Stimulated activated CD4-positive, alpha-beta T cell treated with anti-CD3 and anti-CD28 coated beads, TNF-alpha, amount 100 ng/mL, for 48 hours (primary cell): Measurements from ENCODE around the gene CHRNB2.
"Not testable (repeated sequence)": the region's sequence is repeated elsewhere in the genome, so short reads cannot be mapped to it uniquely, and the experiment has no call there.

Source experiments
- DNase-seq, 3 donors: peaks; one replicate each; pipeline ENCODE4 v3.0.0-alpha.2; 2020; ENCODE audit warnings: low read depth in 3 of 3

The CHRNB2 gene, protein sequence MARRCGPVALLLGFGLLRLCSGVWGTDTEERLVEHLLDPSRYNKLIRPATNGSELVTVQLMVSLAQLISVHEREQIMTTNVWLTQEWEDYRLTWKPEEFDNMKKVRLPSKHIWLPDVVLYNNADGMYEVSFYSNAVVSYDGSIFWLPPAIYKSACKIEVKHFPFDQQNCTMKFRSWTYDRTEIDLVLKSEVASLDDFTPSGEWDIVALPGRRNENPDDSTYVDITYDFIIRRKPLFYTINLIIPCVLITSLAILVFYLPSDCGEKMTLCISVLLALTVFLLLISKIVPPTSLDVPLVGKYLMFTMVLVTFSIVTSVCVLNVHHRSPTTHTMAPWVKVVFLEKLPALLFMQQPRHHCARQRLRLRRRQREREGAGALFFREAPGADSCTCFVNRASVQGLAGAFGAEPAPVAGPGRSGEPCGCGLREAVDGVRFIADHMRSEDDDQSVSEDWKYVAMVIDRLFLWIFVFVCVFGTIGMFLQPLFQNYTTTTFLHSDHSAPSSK

GRCh38 chr1:154567386-154568156 lies at the start of gene CHRNB2:
CHRNB2 (plus strand) TSS chr1:154567778; CDS start chr1:154568045, 267 bp downstream.
- peak; percentile 42 to 53 (median 53) for DNase-seq

GRCh38 chr1:154519591-154519991 lies 48.0 kb upstream of the CHRNB2 start:
- DNase-seq, result no peak

DNA sequence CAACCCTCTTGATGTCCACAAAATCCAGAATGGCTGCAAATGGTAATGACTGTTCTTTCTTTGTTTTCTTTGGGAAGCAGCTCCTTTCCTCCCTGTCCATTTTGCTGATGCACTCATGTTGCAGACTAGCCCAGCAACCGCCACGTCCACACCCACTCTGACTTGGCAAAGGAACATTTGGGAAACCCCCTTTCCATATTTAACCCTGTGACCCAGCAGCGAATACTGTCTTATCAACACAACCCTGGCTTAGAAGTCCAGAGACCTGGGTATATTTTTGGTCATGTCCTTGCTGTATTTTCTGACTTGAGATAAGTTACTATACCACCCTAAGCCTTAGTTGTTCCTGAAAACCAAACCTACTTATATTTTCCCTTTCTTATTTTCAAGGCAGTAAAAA lies 47.2 kb upstream of the CHRNB2 start:
- no peak for DNase-seq

DNA sequence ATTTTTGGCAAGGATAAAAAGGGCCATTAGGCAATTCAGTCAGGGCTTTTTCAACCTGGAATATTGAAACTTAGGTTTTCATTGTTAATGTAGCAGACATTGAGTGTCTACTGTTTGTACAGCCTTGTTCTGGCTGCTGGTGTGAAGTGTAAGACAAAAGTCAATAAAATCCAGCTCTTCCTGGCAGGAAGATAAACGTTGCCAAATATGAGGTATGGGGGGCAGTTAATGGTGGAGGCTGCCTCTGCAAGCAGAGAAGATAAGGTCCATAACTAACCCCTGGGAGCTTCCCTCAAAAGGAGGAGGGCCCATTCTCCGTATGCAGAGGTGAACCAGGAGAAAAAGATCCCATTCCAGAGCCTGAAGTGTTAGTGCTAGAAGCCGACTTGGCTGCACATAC lies 45.9 kb upstream of the CHRNB2 start:
- DNase-seq, result no peak

DNA sequence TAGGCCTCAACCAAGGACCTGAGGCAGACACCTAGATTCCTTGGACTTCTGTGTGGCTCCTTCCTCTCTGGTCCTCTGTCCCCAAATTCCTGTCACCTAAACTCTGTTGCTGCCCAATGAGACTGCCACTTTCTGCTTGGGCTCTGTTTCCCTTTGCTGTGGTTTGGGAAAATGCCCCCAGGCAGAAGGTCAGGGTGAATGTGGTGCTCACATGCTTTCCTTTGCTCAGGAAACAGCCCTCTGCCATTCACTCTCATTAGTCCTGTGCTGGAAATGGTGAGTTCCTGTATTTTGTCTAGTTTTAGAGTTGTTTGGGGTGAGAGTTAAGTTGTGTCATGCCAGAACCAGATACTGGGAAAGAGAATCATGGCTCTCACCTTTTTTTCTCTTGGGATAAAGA lies 42.7 kb upstream of the CHRNB2 start:
- DNase-seq, result no peak

DNA sequence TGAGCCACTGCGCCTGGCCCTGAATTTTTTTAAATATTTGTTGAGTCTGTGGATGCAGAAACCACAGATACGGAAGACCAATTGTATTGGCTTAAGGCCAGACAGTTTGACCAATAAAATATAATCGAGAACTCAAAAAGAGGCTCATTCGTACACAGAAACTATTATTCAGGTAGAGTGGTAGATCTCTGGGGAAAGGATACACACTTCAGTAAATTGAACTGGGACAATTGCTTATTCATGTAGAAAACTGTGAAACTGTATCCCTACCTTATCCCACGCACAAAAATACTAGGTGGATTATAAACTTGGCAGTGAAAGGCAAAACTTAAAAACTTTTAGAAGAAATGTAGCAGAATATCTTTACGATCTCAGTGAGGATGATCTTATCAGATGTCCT lies 40.4 kb upstream of the CHRNB2 start:
- no peak for DNase-seq

- DNase-seq, result no peak
Measured at GRCh38 chr1:154529308-154529707, 38.3 kb upstream of the CHRNB2 start.

- DNase-seq, result not testable (repeated sequence)
Measured at GRCh38 chr1:154531950-154532349, 35.6 kb upstream of the CHRNB2 start.

- DNase-seq, result no peak
Measured at GRCh38 chr1:154533952-154534844, 33.4 kb upstream of the CHRNB2 start.

DNA sequence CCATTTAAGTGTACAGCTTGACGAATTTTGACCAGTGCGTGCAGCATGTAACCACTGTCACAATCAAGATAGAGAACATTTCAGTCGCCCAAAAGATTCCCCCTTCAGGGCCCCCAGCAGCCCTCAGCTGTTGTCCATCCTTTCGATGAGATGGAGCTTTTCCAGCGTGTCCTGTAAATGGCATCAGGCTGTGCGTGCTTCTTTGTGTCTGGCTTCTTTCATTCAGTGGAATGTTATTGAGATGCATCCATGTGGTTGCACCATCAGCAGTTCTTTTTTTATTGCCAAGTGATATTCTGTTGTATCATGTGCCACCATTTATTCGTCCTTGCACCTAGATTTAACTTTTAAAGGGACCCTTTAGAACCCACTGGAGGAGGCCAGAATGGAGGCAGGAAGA lies 31.0 kb upstream of the CHRNB2 start:
- no peak for DNase-seq

DNA sequence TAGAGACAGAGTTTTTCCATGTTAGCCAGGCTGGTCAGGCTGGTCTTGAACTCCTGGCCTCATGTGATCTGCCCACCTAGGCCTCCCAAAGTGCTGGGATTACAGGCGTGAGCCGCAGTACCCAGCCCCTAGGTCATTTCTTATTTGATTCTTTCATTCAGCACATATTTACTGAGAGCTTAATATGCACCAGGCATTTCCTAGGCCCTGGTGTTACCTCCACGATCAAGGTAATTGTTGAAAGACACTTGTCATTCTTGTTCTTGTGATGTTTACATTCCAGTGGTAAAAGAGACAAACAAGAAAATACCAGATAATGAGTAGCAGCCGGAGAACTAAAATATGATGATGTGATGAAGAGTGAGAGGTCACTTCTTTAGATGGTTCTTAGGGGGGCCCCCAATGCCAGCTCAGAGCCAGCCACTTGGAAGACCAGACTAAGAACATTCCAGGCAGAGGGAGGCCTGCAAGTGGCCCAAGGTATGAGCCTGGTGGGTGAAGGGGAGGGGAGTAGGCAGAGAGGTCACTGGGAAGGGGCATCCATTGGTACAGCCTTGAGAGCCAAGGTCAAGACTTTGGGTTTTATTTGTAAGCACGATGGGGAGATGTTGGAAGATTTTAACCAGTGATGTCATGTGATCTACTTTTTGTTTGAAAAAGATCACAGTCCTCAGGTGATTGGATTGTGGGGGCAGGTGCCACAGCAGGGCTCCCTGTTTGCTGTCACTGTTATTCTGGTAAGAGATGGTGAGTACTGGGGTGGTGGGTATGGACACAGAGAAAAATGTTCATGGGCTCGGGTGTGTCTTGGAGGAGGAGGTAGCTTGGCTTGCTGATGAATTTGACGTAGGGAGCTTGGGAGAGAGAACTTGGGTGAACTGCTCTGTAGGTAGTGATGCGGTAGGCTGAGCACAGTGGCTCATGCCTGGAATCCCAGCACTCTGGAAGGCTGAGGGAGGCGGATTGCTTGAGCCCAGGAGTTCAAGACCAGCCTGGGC lies 27.8 kb upstream of the CHRNB2 start:
- no peak for DNase-seq

DNA sequence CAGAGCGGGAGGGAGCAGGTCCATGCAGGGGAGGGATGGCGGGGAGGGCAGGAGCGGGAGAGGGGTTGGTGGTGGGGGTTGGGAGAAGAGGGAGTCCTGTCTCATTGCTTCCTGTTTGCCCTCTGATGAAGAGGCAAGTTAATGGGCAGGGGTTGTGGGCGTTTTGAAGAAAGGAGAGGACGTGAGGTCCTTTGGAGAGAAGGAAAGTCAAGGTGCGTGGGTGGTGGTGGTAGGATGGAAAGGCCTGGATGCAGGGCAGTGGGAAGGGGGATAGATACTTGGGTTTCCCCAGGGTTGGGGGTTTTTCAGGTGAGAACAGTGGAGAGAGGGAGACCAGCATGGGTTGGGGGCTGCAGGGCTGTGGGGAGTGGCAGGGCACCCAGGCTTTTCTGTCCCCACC lies 26.3 kb upstream of the CHRNB2 start:
- DNase-seq, result no peak

DNA sequence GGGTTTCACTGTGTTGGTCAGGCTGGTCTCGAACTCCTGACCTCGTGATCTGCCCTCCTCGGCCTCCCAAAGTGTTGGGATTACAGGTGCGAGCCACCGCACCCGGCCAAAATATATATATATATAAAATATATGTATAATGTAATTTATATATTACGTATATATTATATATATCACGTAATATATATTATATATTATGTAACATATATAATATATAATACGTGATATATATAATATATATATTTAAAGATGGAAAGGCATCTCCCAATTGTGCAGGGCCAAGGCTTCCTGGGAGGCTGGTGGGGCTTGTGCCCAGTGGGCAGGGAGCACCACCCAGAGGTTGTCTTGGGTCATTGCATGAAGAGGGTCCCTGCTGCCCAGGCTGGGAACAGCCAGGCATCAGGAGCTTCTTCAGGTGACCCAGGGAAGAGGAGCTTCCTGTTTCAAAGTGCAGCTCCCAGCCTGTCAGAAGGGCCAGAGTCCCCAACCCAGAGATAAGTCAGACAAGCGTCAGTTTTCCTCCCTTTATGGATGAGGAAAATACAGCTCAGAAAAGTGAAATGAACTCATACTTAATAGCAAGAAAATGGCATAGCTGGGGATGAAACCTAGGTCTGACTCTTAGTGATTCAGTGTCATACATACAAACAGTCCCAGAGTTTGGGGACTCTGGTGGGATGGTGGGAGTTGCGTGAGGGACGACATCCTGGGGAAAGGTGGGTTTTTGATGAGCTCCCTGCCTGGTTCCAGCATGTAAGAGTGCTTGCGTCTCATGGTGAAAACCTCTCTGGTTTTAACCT lies 21.1 kb upstream of the CHRNB2 start:
- DNase-seq, result peak; percentile 41 to 57 (median 50)

DNA sequence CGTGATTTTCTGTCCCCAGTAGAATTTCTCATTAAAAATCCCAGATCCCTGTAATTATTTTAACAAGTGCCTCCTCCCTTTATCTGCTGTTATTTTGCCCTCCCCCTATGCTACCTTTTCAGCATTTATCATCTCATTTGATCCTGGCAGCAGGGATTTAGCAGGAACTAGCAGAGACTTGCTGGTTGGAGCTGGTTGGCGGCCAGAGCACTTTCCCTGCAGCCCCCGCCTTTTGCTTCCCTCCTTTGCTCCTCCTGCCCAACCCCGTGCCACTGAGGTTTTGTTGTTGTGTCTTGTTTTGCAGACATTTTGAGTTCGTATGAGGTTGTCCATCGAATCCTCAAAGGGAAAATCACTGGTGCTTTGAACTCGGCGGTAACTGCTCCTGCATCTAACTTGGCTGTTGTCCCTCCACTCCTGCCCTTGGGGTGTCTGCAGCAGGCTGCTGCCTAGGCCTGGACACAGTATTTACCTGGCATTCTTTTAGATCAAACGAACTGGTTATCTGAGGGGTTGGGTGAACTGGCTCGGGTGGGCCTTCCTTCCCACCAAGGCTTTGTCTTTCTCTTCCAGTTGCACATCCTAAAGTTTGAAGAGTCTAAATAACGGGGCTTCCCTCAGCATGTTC lies 20.4 kb upstream of the CHRNB2 start:
- DNase-seq, result no peak

DNA sequence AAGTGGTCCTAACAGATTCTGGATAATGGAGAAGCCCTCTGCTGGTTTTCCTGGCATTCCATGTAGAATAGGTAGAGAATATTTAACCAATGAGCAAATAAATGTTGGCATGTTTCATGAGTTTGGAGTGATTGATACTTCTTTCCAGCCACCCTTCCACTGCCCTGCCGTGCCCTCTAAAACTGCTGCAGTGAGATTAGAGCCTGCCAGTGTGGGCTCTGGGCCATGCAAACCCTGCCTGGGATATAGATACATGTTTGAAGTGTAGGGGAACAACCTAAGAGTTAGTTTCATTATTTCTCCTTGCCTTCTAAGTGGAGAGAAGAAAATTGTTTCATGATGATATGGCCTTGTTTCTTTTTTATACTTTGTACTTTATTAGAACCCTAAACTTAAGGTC lies 19.6 kb upstream of the CHRNB2 start:
- DNase-seq, result no peak

DNA sequence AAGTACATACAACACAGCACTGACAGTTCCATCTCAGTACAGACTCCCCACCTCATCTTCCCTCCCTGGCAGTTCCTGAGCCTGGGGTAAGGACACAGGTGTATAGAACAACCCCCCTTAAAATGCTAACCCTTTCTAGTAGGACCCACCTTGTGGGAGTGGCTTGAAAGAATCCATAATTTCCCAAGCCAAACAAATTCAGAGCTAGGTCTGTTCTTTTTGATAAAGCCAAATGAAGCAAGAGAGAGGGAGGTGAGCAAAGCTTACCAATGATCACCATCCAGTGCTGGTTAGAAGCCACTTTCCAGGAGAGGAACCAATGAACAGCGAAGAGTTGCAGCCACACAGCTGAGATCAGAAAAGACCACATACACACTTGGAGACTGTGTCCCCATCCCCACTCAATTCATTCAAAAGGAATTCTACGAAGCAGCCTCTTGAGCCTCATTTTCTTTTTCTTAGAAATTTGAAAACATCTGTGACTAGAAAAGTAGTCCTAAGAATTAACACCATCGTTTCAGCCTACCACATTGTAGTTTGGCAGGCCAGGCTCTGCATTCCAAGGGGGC lies 18.3 kb upstream of the CHRNB2 start:
- DNase-seq, result no peak

- DNase-seq, result no peak
Measured at GRCh38 chr1:154550070-154550469, 17.5 kb upstream of the CHRNB2 start.

- no peak for DNase-seq
Measured at GRCh38 chr1:154550657-154551056, 16.9 kb upstream of the CHRNB2 start.

GRCh38 chr1:154551474-154551873 lies 16.1 kb upstream of the CHRNB2 start:
- no peak for DNase-seq
